ENCODE measurements around the gene CEP83.
A peak's percentile ranks its signal among the peaks of the same experiment; 100 is the strongest.
"Not testable (repeated sequence)": the region's sequence is repeated elsewhere in the genome, so short reads cannot be mapped to it uniquely, and the experiment has no call there.

The CEP83 gene, protein sequence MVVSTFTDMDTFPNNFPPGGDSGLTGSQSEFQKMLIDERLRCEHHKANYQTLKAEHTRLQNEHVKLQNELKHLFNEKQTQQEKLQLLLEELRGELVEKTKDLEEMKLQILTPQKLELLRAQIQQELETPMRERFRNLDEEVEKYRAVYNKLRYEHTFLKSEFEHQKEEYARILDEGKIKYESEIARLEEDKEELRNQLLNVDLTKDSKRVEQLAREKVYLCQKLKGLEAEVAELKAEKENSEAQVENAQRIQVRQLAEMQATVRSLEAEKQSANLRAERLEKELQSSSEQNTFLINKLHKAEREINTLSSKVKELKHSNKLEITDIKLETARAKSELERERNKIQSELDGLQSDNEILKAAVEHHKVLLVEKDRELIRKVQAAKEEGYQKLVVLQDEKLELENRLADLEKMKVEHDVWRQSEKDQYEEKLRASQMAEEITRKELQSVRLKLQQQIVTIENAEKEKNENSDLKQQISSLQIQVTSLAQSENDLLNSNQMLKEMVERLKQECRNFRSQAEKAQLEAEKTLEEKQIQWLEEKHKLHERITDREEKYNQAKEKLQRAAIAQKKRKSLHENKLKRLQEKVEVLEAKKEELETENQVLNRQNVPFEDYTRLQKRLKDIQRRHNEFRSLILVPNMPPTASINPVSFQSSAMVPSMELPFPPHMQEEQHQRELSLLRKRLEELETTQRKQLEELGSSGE

DNA sequence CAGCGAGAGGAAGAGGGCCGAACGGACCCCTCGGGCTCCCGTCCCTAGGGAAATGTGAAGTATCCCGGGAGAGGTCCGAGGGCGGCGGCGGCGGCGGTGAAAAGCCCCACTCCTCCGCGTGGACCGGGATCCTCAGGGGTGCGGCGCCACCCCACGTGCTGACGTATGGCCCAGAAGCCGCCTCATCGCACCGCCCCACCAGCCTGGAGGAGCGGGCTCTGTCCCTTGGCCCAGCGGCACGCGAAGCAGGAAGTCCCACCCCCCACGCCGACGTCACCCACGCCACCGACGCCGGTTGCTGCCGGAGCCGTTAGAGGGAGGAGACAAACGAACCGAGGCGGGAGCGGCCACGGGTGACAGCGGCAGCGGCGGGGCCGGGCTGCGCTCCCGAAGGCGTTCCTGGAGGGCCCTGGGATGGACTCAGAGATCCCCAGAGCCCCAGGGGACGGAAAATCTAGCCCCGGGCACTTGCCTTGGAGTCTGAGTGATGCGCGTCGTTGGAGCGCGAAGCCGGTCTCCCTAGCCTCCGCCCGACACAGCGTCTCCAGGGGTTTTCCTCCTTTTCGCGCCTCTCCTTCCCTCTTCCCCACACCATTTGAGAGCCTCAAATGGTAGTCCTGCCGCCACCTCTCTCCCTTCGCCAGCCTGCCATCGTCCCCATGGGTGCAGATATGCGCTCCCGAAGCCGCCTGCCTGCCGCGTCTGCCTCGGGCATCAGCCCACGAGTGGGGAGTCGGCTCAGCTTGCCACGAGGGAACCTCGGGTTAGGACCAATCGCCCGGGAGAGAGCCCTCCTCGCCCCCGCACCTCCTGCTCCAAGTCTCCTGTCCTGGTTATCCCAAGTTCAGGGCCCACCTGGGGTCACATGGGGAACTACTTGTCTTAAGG, at the start of gene CEP83:
TSS of gene CEP83 (minus strand) at position 140 of the 888 bp plus-strand sequence. CDS start 47,377 bp downstream, outside the sequence.
- DNase-seq: peak; percentile 84 to 88

DNA sequence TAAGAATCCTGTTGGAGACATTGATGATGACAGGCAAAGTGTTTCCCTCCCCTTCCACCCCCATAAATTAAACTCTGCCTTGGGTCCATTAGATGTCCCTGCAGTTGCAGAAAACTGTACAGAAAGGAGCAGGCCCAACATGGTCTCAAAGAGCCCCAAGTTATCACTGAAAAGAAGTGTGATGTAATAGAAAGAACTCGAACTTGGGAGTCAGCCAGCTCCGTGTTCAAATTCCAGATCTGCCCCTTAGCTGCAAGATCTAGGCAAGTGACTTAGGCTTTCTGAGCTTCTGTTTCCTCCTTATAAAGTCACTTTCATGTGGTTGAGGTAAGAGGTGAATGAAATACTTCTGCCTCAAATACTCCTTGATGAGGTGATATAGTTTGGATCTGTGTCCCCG, 49.6 kb upstream of the CEP83 start:
- no peak for DNase-seq

DNA sequence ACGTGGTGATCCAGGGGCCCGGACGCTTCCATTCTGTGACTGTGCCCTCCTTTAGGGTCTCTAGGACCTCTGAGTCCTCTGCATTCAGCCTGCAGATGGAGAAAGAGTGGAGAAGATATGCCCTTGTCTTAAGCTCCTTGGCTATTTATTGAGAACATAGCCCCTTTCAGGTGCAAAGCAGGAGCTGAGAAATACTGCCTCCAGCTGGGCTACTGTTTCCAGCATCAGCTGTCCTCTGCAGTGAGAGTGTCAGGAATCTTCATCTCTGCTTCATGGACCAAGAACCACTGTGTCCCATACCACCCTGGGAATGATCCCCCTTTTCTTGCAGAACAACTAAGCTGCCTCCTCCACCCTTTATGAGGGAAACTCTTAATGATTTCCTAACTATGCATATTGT, 47.8 kb upstream of the CEP83 start:
- no peak for DNase-seq

DNA sequence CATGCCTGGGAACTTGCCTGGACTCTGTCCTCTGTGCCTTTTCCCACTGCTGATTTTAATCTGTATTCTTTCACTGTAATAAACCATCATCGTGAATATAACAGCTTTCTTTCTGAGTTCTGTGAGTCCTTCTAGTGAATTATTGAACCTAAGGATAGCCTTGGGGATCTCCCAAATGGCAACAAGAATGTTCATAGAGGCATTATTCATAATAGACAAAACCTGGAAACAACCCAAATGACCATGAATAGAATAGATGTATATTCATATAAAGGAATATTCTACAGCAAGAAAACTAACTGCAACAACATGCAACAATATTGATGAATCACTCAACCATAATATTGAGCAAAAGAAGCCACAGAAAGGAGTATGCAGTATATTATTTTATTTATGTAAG, 44.7 kb upstream of the CEP83 start:
- DNase-seq: no peak

DNA sequence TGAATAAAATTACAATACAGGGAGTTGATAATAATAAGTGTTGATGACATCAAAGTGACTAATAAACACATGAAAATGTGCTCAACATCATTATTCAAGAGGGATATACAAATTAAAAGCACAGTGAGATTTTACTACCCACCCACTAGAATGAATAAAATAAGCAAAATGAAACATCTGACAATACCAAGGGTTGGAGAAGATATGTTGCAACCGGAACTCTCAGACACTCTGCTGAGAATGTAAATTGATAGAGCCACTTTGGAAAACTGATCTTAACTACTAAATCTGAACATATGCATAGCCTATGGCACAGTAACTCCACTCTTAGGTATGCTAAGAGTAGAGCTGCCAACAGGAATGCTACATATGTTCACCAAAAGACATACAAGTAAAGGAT, 44.0 kb upstream of the CEP83 start:
- DNase-seq: no peak

DNA sequence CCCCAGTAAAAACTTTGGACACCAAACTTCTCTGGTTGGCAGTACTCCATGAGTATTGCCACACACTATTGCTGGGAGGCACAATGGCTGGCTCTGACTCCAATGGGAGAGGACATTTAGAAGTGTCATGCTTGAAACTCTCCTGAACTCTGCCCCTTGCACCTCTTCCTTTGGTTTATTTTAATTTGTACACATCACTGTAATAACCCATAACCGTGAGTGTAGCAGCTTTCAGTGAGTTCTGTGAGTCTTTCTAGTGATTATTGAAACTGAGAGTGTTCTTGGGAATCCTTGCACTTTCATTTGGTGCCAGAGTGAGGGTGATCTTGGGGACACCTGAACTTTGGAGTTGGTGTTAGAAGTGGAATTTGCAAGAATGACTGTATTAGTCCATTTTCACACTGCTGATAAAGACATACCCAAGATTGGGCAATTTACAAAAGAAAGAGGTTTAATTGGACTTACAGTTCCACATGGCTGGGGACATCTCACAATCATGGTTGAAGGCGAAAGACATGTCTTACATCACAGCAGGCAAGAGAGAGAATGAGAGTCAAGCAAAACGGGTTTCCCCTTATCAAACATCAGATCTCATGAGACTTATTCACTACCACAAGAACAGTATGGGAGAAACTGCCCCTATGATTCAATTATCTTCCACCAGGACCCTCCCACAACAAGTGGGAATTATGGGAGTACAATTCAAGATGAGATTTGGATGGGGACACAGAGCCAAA, 41.3 kb upstream of the CEP83 start:
- no peak for DNase-seq

DNA sequence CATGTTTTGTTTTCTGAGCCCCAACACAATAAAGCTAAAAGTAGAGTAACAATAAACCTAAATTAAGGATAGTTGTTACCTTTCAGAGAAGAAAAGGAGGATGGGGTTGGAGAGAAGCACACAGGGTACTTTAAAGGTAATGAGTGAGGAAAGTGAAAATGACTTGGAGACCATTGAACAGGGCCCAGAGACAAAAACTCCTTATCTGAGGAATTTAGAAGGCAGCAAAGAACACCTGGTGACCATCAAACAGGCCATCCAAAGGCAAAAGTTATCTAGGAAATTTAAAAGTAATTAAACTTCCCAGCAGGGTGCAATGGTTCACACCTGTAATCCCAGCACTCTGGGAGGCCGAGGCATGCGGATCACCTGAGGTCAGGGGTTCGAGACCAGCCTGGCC, 39.0 kb upstream of the CEP83 start:
- no peak for DNase-seq

DNA sequence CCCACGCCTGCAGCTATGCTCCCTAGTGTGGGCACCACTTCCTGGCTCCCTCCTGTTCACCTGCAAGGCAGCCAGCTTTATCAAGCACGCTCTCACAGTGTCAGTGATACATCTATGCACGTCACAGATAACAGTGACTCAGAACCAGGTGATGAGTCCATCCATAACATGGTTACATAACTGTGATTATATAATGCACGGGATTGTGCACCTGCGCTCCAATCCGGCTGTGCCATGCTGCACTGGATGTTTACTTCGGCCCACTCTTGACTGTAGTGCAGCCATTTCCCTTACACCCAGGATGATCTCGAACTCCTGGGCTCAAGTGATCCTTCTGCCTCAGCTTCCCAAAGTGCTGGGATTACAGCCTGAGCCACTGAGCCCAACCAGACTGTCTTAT, 38.4 kb upstream of the CEP83 start:
- DNase-seq: no peak

DNA sequence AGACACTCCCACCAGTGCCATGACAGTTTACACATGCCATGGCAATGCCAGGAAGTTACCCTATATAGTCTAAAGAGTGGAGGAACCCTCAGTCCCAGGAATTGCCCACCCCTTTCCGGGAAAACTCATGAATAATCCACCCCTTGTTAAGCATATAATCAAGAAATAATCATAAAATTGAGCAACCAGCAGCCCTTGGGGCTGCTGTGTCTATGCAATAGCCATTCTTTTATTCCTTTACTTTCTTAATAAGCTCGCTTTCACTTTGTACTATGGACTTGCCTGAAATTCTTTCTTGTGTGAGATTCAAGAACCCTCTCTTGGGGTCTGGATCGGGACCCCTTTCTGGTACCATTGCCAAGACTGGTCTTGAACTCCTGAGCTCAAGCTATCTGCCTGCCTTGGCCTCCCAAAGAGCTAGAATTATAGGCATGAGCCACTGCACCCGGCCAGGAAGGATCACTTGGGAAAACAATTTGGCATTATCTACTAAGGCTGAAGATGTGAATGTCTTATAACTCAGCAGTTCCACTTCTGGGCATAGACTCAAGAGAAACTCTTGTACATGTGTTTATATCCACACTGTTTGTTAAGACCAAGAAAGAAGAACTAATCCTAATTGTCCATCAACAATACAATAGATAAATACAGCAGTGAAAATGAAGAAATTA, 35.9 kb upstream of the CEP83 start:
- DNase-seq: no peak

DNA sequence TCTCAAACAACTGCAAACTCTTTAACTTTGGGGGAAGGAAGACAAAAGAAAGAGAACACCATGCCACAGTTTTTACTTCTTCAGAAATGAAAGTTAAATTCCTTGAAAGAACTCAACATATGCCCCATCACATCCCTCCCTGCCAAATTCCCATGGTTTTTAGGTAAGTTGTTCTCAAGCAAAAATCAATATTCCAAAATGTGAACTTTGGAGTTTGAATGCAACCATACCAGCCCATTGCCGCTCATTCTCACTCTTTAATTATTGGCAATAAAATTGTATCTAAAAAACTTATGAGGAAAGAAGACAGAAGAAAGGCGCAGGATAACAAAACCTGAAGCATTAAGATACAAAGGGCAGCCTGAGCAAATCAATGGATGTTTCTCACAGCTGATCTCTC, 31.8 kb upstream of the CEP83 start:
- no peak for DNase-seq

DNA sequence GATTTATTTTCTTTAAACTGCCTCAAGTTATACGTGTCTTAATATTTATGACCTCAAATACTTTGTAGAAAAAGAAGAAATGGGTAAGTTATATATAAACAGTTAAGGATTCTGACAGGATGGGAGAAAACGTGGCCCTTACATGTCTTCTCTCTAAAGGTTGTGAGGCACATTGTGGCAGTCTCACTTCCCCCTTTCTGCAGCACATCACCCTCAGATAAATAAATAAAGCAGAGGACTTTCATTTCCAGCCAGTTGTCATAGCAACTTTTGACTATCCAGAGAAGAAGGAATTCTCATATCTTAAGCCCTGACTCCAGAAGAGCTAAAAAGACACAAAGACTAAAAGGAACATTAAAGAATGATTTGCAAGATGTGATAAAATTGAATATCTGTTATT, 28.8 kb upstream of the CEP83 start:
- DNase-seq: no peak

DNA sequence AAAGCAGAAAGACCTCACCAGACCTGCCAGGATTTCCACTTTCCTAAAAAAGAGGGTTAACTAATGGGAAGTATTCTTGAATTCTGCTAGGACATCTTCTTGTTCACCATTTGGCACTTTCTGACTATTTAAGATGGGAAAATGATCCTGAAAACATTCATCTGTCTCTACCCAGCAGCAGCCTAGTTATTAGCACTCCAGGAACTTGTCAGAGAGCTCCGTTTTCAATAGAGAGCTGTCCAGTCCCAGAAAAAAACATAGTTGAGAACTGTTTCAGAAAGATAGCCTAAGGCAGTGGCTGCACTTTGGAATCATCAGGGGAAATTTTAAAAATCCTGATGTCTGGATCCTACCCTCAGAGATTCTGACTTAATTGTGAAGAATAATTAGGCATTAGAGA, 22.1 kb upstream of the CEP83 start:
- no peak for DNase-seq

DNA sequence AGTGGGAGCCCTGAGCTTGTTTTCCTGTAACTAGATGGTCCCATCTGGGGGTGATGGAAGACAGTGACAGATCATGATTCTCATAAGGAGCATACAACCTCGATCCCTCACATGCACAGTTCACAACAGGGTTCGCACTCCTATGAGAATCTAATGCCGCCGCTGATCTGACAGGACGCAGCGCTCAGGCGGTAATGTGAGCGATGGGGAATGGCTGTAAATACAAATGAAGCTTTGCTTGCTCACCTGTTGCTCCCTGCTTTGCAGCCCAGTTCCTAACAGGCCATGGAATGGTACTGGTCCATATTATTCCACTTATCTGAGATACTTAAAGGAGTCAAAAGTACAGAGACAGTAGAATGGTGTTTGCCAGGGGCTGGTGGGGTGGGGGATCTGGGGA, 9.9 kb upstream of the CEP83 start:
- DNase-seq: no peak

DNA sequence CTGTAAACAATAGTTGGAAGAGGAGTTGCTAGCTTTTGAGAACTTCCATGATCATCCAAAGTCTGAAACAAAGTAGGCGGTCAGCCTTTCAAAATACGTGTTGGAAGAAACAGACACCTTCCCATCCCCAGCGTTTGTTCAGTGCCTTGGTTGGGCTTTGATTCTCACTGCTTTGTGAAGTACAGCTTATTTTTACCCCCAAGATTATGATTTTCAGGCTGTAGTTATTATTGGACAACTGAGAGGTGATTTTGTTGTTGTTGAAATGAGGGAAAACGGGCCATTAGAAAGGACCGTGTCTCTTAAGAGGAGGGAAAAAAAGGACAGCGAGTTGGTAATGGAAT, 921 bp upstream of the CEP83 start:
- no peak for DNase-seq

DNA sequence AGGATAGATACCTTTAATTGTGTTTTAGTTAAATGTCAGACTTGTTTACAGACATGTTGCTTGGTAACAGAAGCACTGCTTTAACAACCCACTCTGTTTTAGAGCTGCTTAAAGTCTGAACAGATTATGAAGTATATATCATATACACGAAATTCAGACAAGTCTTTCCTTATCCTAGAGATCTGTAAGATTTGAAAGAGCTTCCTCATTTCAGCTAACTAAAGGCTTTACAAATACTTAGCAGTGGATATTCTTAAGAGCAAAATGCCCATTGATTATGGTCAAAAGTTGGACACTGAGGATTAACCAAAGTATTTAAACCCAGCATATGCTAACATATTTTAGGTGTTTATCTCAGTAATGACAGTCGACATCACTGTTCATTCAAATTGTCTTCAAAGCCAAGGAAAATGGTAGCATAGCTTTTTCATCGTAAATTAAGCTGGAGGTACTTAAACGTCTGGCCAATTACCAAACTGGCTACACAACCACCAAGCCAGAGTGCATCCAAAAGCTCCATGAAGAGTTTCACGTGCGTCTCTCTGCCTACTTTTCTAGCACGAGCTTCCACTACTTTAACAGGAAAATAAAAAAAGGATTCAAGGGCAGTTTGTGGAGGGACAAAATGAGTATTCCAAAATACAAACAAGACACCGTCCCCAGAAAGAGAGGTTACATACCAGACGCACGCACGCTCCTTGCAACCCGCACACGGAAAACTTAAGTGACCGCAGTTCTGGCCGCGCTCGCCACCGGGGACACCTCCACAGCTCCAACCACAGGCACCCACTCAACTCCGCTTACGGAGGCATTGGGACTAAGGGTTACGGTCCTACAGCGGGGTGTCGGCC, 565 bp downstream of the CEP83 start:
- DNase-seq: peak in 1 of 2 experiments; percentile 68

DNA sequence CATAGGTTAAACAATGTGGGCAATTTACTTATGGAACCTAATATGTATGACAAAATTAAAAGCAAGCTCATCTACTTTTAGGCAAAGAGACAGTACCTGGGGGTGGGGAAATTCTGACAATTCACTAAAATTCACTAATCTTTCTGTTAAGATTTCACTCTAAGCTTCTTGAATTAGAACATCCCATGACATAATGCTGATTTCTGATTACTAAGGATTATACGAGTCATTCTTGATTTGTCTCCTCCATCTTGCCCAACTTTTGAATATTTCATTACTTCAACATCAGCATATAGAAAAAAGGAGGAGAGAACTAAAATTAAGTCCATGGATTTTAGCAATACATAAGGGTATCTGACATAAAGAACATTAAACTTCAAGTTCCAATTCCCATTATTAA, 2.4 kb downstream of the CEP83 start:
- DNase-seq: no peak

DNA sequence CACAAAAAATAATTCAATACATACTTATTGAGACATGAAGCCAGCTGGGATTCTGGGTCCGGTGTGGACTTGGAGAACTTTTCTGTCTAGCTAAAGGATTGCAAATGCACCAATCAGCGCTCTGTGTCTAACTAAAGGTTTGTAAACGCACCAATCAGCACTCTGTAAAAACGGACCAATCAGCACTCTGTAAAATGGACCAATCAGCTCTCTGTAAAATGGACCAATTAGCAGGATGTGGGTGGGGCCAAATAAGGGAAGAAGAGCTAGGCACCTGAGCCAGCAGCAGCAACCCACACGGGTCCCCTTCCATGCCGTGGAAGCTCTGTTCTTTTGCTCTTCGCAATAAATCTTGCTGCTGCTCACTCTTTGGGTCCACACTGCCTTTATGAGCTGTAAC, 5.3 kb downstream of the CEP83 start:
- DNase-seq: not testable (repeated sequence)

DNA sequence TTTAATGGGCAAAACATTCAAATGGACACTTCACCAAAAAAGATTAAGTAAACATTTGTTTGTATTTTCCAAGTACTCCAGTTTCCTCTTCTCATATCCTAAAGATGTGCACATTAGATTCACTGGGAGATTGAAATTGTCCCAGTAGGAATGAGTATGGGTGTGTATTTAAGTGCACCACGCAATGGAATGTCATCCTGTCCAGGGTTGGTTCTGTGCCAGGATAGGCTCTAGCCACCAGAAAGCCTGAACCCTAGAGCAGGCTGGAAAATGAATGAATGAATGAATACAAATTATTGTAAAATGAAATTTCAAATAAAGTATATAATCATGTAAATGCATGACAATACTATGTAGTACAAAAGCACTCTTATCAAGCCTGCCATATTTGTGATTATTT, 14.0 kb downstream of the CEP83 start:
- DNase-seq: no peak

DNA sequence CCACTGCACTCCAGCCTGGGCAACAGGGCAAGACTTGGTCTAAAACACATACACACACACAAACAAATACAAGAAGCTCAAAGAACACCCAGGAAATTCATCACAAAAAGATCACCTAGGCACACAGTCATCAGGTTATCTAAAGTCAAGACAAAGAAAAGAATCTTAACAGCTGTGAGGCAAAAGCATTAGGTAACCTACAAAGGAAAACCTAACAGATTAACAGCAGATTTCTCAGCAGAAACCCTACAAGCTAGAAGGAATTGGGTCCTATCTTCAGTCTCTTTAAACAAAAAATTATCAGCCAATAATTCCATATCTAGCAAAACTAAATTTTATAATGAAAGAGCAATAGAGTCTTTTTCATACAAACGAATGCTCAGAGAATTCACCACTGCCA, 22.4 kb downstream of the CEP83 start:
- DNase-seq: no peak

DNA sequence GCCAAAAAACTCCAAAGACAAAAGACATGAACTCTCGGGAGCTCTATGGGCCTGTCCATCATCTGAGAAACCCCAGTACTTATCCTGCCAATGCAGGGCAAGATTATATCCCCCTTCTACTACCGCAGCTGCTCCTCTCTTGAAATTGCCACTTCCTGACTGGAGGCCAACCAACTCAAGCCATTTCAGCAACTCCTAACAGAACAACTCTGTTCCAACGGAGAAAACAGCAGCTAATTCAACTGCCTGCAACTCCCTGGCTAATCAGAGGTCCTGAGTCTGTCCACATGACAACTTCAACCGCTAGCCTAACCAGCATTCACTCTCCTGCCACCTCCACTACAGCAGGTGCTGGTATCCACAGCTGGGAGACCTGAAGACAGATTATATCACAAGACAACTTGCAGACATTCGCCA, 24.1 kb downstream of the CEP83 start:
- no peak for DNase-seq

DNA sequence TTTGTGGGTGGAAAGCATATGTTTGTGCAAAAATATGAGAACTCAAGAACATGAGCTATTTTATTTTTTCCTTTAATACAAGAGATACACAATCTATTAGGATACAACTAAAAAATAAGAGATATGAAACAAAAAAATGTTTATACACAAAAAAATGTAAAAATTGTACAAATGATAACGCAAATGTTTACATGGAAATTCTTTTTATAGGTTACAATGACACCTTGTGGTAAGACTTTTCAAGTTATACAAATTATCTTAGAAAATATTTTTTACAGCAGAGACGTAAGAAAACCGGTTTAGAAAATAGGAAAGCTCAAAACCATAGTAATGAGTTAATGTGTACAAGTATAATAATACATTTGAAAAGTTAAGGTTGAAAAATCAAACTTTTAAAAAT, 25.5 kb downstream of the CEP83 start:
- no peak for DNase-seq
